Pancreas (tissue), 10 donors: ENCODE results near the gene ZNF628. TPM values are rescaled to one million over a fixed set of nuclear protein-coding genes. Genes with fewer than 3 reads are reported as not detected.
"Not testable (repeated sequence)": the region's sequence is repeated elsewhere in the genome, so short reads cannot be mapped to it uniquely, and the experiment has no call there.

ENCODE experiments used
- ATAC-seq, 4 donors: fragments of 200-7000 bp; cut with Tn5 transposase; one replicate each; pipeline versions ENCODE4 v1.8.0 to v1.9.1; 2020; ENCODE audit warnings: mild to moderate bottlenecking in 4 of 4, moderate library complexity in 4 of 4
- DNase-seq, 6 donors: peaks; one replicate each; pipeline ENCODE4 v3.0.0-alpha.2; 2020
- FAIRE-seq: peaks from 2 replicates; lab custom pipeline; 2012; peaks lifted over from hg19 to GRCh38; lab: Jason Lieb, UNC
- H3K27ac ChIP-seq, 4 donors: fragments of 200-600 bp; sonication (generic); 1 replicate in 3 of 4; 2 replicates in 1 of 4; pipeline versions ENCODE4 v1.5.0 to v1.8.0; 2020
- H3K27me3 ChIP-seq, 4 donors: fragments of 200-600 bp; one replicate each; pipeline ENCODE4 v1.8.0; 2021
- H3K36me3 ChIP-seq, 3 donors: fragments of 200-600 bp; sonication (generic) in 1 of 3; one replicate each; pipeline versions ENCODE4 v1.5.0 to v1.8.0; 2020 to 2021
- H3K4me1 ChIP-seq, 3 donors: fragments of 200-600 bp; one replicate each; pipeline ENCODE4 v1.8.0; 2021
- H3K4me3 ChIP-seq, 4 donors: fragments of 200-600 bp; sonication (generic) in 2 of 4; one replicate each; pipeline versions ENCODE4 v1.5.0 to v1.8.0; 2020 to 2021
- H3K9me3 ChIP-seq, 4 donors: fragments of 200-600 bp; one replicate each; pipeline ENCODE4 v1.8.0; 2021
- WGBS, 2 donors: extraction: QIAGEN DNeasy Blood & Tissue Kit; methylation state at CpG; one replicate each; pipeline ENCODE4 v1.1.7; 2013; 5-methylcytosine and 5-hydroxymethylcytosine counted together
- intact Hi-C, 3 donors: fragments of 100-400 bp; cut with DNase I; formaldehyde crosslinking; loops; one replicate each; pipeline versions ENCODE4 v1.11.1 to v1.14.2; 2022
- polyA plus RNA-seq, 2 donors: library from polyadenylated mRNA; stranded (reverse); fragments of 200-250 nt; gene quantifications; one replicate each; pipeline ENCODE4 v1.2.3, GENCODE V29; 2013
- total RNA-seq, 6 donors: library from RNA; stranded (reverse); fragmentation: NEBNext Ultra II Directional in 4 of 6; extraction: Animal tissue kit (Norgen Biotek cat#: 25700) in 4 of 6; gene quantifications; one replicate each; pipeline versions ENCODE4 v1.2.1 to v1.2.4, GENCODE V29; 2021 to 2023
- TF ChIP-seq, protein P1 (sequence below), 4 donors: fragments of 200-600 bp; sonication (generic) in 3 of 4; IDR thresholded peaks; one replicate each; pipeline versions ENCODE4 v1.5.0 to v1.8.0; 2021; ENCODE audit warnings: antibody characterized with exemption in 4 of 4
- donor health status: healthy with polysubstance abuse.
- donor health status: DM: no; HTN: no; CAD: no; lungs with moderate emphysema.
- donor health status: DM: no; HTN: no; CAD: no.
- donor health status: control.
- donor health status: control.
- donor health status: Bipolar disorder and iron deficiency.
- donor health status: DM: yes; HTN: yes; CAD: no.
- donor health status: DM: no; HTN: no; CAD: no.
- donor health status: DM: no; HTN: no; CAD: no.
- donor health status: DM: yes; HTN: yes; CAD: no.

Gene ZNF628
- total and polyA plus RNA-seq, 8 donors, result 2.6 to 7.8 (median 4.1) TPM

GRCh38 chr19:55495646-55496349 is 19.4 kb downstream of the ZNF628 start:
- 67 to 75% methylated on average over 11 of the region's 11 CpGs for WGBS, 2 donors
- Histone ChIP-seq H3K36me3 (no peaks in the 10 kb centered on the region), H3K27me3 (peaks cover 0 to 1% (median 0%) of the 10 kb centered on the region in 4 donors), H3K4me1 (no peaks in the 10 kb centered on the region), H3K4me3 (no peak overlapping the region), H3K27ac (no peak overlapping the region), H3K9me3 (no peaks in the 10 kb centered on the region)
- no peak for FAIRE-seq
- TF ChIP-seq, protein P1, sequence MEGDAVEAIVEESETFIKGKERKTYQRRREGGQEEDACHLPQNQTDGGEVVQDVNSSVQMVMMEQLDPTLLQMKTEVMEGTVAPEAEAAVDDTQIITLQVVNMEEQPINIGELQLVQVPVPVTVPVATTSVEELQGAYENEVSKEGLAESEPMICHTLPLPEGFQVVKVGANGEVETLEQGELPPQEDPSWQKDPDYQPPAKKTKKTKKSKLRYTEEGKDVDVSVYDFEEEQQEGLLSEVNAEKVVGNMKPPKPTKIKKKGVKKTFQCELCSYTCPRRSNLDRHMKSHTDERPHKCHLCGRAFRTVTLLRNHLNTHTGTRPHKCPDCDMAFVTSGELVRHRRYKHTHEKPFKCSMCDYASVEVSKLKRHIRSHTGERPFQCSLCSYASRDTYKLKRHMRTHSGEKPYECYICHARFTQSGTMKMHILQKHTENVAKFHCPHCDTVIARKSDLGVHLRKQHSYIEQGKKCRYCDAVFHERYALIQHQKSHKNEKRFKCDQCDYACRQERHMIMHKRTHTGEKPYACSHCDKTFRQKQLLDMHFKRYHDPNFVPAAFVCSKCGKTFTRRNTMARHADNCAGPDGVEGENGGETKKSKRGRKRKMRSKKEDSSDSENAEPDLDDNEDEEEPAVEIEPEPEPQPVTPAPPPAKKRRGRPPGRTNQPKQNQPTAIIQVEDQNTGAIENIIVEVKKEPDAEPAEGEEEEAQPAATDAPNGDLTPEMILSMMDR (IDR thresholded peaks at IDR 0.05), result no peak
- DNase-seq, result peak in 1 of 6 donors; percentile 3
- no peak for ATAC-seq
- intact Hi-C loops, result no loop called here

DNA sequence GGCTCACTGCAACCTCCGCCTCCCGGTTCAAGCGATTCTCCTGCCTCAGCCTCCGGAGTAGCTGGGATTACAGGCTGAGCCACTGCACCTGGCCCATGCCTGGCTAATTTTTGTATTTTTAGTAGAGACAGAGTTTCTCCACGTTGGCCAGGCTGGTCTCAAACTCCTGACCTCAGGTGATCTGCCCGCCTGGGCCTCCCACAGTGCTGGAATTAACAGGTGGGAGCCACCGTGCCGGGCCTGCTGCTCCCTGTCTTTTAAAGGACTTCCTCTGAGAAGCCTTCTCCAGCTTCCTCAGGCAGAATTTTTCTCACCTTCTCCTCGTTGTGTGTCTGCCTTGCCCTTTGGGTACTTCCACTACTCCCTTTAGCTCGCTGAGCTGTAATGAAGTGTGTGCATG is 20.4 kb downstream of the ZNF628 start:
- H3K27me3 ChIP-seq, H3K4me1 ChIP-seq, H3K4me3 ChIP-seq, FAIRE-seq, ATAC-seq, H3K9me3 ChIP-seq, intact Hi-C loops, H3K27ac ChIP-seq, H3K36me3 ChIP-seq: not testable (repeated sequence)
- DNase-seq, result peak in 1 of 6 donors; percentile 3
- WGBS, 2 donors, result 76 to 77% methylated on average over 10 of the region's 10 CpGs

GRCh38 chr19:55497763-55498162 is 21.3 kb downstream of the ZNF628 start:
- no peak for FAIRE-seq
- ATAC-seq, result no peak
- H3K4me1 ChIP-seq, result no peaks in the 10 kb centered on the region
- intact Hi-C loops, result no loop called here
- no peak overlapping the region for H3K4me3 ChIP-seq
- H3K9me3 ChIP-seq, result no peaks in the 10 kb centered on the region
- H3K27me3 ChIP-seq, result no peaks in the 10 kb centered on the region
- no peak overlapping the region for H3K27ac ChIP-seq
- TF ChIP-seq, protein P1 (IDR thresholded peaks at IDR 0.05), result no peak
- DNase-seq, result no peak
- H3K36me3 ChIP-seq, result no peaks in the 10 kb centered on the region
- WGBS, 2 donors, result 71 to 79% methylated on average over 13 of the region's 13 CpGs

DNA sequence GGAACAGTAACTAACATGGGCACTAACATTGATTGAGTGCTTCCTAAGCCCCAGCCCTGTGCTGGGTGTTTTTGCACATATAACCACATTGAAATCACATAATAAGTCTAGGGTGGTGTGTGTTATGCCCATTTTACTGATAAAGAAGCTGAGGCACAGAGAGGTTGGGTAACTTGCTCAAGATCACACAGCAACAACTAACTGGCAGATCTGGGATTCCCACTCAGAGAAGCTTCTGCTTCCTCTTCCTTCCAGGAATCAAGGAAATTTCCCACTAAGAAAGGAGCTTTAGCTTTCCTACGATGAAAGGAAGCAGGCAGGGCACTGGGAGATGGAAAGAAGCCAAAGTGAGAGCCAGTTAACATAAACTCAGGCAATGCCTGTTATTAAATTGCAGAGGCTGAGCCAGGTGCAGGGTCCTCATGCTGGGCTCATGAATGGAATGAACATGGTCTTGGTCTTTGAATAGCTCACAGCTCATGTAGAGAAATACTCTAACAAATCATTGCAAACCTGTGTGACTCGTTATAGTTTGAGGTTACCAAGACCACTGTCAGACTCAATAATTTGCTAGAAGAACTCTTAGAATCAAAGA is 21.9 kb downstream of the ZNF628 start:
- Histone ChIP-seq H3K4me1 (no peaks in the 10 kb centered on the region), H3K9me3 (no peaks in the 10 kb centered on the region), H3K4me3 (no peak overlapping the region), H3K36me3 (no peaks in the 10 kb centered on the region), H3K27me3 (no peaks in the 10 kb centered on the region), H3K27ac (no peak overlapping the region)
- FAIRE-seq, result no peak
- TF ChIP-seq, protein P1 (IDR thresholded peaks at IDR 0.05), result no peak
- WGBS, 2 donors, result 34 to 35% methylated on average over 2 of the region's 2 CpGs
- DNase-seq, result peak in 1 of 6 donors; percentile 0
- no peak for ATAC-seq
- intact Hi-C loops, result no loop called here

DNA sequence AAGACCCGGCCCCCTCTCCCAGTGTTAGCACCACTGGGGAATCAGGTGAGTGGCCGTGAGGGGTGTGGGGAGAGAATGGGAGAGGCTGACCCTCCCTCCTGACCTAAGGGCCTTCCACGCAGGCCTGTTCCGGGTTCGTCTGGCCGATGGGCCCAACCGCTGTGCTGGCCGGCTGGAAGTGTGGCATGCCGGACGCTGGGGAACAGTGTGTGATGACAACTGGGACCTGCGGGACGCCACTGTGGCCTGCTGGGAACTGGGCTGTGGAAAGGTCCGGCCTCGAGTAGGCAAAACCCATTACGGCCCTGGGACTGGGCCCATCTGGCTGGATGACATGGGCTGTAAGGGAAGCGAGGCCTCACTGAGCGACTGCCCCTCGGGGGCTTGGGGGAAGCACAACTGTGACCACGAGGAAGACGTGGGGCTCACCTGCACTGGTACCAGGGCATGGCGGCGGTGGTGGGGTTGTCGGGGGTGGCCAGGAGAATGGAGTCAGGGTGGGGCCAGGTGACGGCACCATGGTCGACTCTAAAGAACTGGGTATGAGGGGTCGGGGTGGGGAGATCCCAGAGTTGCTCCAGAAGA is 24.0 kb downstream of the ZNF628 start:
- Histone ChIP-seq H3K27me3 (no peaks in the 10 kb centered on the region), H3K9me3 (no peaks in the 10 kb centered on the region), H3K4me3 (no peak overlapping the region), H3K4me1 (no peaks in the 10 kb centered on the region), H3K36me3 (no peaks in the 10 kb centered on the region), H3K27ac (no peak overlapping the region)
- TF ChIP-seq, protein P1 (IDR thresholded peaks at IDR 0.05), result no peak
- DNase-seq, result peak in 2 of 6 donors; percentile 19 to 58
- WGBS, 2 donors, result 86 to 90% methylated on average over 26 of the region's 26 CpGs
- no peak for ATAC-seq
- no peak for FAIRE-seq
- intact Hi-C loops, result loop anchor here in 2 of 3 donors (5.0 kb wide), 2 partner anchors 358 to 363 kb away; no protein-coding TSS in a partner anchor
